ENCODE measurements around the gene EDC4.

EDC4 gene

GRCh38 chr16:67878232-67878631, 5.4 kb downstream of the EDC4 start:
- no peaks in the 10 kb centered on the region for H3K9me3 ChIP-seq (ENCODE audit: control insufficient read depth, low read length)
- 89 to 97% methylated on average over 6 of the region's 6 CpGs for WGBS, 2 experiments
- H3K4me1 ChIP-seq (ENCODE audit: control insufficient read depth, insufficient read depth, low read length): peaks cover 4% of the 10 kb centered on the region
- peaks cover 42% of the 10 kb centered on the region for H3K36me3 ChIP-seq (ENCODE audit: control insufficient read depth, insufficient read depth, low read length)
- H3K27me3 ChIP-seq (ENCODE audit: control insufficient read depth, insufficient read depth, low read length, poor library complexity, severe bottlenecking): no peaks in the 10 kb centered on the region
- H3K27ac ChIP-seq (ENCODE audit: insufficient read depth, low read depth, low read length, poor library complexity, severe bottlenecking): no peak overlapping the region
- H3K4me3 ChIP-seq (ENCODE audit: insufficient read depth, low read depth, low read length): no peak overlapping the region

- Histone ChIP-seq H3K4me1 (ENCODE audit: control insufficient read depth, insufficient read depth, low read length) (peaks cover 4% of the 10 kb centered on the region), H3K9me3 (ENCODE audit: control insufficient read depth, low read length) (no peaks in the 10 kb centered on the region), H3K27ac (ENCODE audit: insufficient read depth, low read depth, low read length, poor library complexity, severe bottlenecking) (no peak overlapping the region), H3K36me3 (ENCODE audit: control insufficient read depth, insufficient read depth, low read length) (peaks cover 42% of the 10 kb centered on the region), H3K27me3 (ENCODE audit: control insufficient read depth, insufficient read depth, low read length, poor library complexity, severe bottlenecking) (no peaks in the 10 kb centered on the region), H3K4me3 (ENCODE audit: insufficient read depth, low read depth, low read length) (no peak overlapping the region)
- 97 to 98% methylated on average over 9 of the region's 9 CpGs for WGBS, 2 experiments
These were observed 6.0 kb downstream of the EDC4 start for GRCh38 chr16:67878846-67879245.

GRCh38 chr16:67879462-67879861, 6.6 kb downstream of the EDC4 start:
- Histone ChIP-seq H3K4me1 (ENCODE audit: control insufficient read depth, insufficient read depth, low read length) (peaks cover 1% of the 10 kb centered on the region), H3K36me3 (ENCODE audit: control insufficient read depth, insufficient read depth, low read length) (peaks cover 42% of the 10 kb centered on the region), H3K9me3 (ENCODE audit: control insufficient read depth, low read length) (no peaks in the 10 kb centered on the region), H3K27me3 (ENCODE audit: control insufficient read depth, insufficient read depth, low read length, poor library complexity, severe bottlenecking) (no peaks in the 10 kb centered on the region), H3K4me3 (ENCODE audit: insufficient read depth, low read depth, low read length) (no peak overlapping the region), H3K27ac (ENCODE audit: insufficient read depth, low read depth, low read length, poor library complexity, severe bottlenecking) (no peak overlapping the region)
- WGBS, 2 experiments: 96% methylated on average over 12 of the region's 12 CpGs

GRCh38 chr16:67879936-67880335, 7.1 kb downstream of the EDC4 start:
- Histone ChIP-seq H3K9me3 (ENCODE audit: control insufficient read depth, low read length) (no peaks in the 10 kb centered on the region), H3K4me1 (ENCODE audit: control insufficient read depth, insufficient read depth, low read length) (no peaks in the 10 kb centered on the region), H3K4me3 (ENCODE audit: insufficient read depth, low read depth, low read length) (no peak overlapping the region), H3K27me3 (ENCODE audit: control insufficient read depth, insufficient read depth, low read length, poor library complexity, severe bottlenecking) (no peaks in the 10 kb centered on the region), H3K27ac (ENCODE audit: insufficient read depth, low read depth, low read length, poor library complexity, severe bottlenecking) (no peak overlapping the region), H3K36me3 (ENCODE audit: control insufficient read depth, insufficient read depth, low read length) (peaks cover 42% of the 10 kb centered on the region)
- 93 to 95% methylated on average over 5 of the region's 5 CpGs for WGBS, 2 experiments

- H3K4me1 ChIP-seq (ENCODE audit: control insufficient read depth, insufficient read depth, low read length): no peaks in the 10 kb centered on the region
- no peak overlapping the region for H3K4me3 ChIP-seq (ENCODE audit: insufficient read depth, low read depth, low read length)
- H3K9me3 ChIP-seq (ENCODE audit: control insufficient read depth, low read length): no peaks in the 10 kb centered on the region
- 95% methylated on average over 13 of the region's 13 CpGs for WGBS, 2 experiments
- no peaks in the 10 kb centered on the region for H3K27me3 ChIP-seq (ENCODE audit: control insufficient read depth, insufficient read depth, low read length, poor library complexity, severe bottlenecking)
- peaks cover 42% of the 10 kb centered on the region for H3K36me3 ChIP-seq (ENCODE audit: control insufficient read depth, insufficient read depth, low read length)
- no peak overlapping the region for H3K27ac ChIP-seq (ENCODE audit: insufficient read depth, low read depth, low read length, poor library complexity, severe bottlenecking)
These were observed 7.7 kb downstream of the EDC4 start for GRCh38 chr16:67880584-67880983.

GRCh38 chr16:67881621-67882161, 8.8 kb downstream of the EDC4 start:
- H3K27me3 ChIP-seq (ENCODE audit: control insufficient read depth, insufficient read depth, low read length, poor library complexity, severe bottlenecking): no peaks in the 10 kb centered on the region
- WGBS, 2 experiments: 95 to 96% methylated on average over 21 of the region's 21 CpGs
- H3K4me1 ChIP-seq (ENCODE audit: control insufficient read depth, insufficient read depth, low read length): no peaks in the 10 kb centered on the region
- no peak overlapping the region for H3K4me3 ChIP-seq (ENCODE audit: insufficient read depth, low read depth, low read length)
- peaks cover 42% of the 10 kb centered on the region for H3K36me3 ChIP-seq (ENCODE audit: control insufficient read depth, insufficient read depth, low read length)
- no peaks in the 10 kb centered on the region for H3K9me3 ChIP-seq (ENCODE audit: control insufficient read depth, low read length)
- no peak overlapping the region for H3K27ac ChIP-seq (ENCODE audit: insufficient read depth, low read depth, low read length, poor library complexity, severe bottlenecking)

GRCh38 chr16:67882374-67883145, 9.7 kb downstream of the EDC4 start:
- Histone ChIP-seq H3K9me3 (ENCODE audit: control insufficient read depth, low read length) (no peaks in the 10 kb centered on the region), H3K4me1 (ENCODE audit: control insufficient read depth, insufficient read depth, low read length) (no peaks in the 10 kb centered on the region), H3K27me3 (ENCODE audit: control insufficient read depth, insufficient read depth, low read length, poor library complexity, severe bottlenecking) (no peaks in the 10 kb centered on the region), H3K4me3 (ENCODE audit: insufficient read depth, low read depth, low read length) (no peak overlapping the region), H3K36me3 (ENCODE audit: control insufficient read depth, insufficient read depth, low read length) (peaks cover 39% of the 10 kb centered on the region), H3K27ac (ENCODE audit: insufficient read depth, low read depth, low read length, poor library complexity, severe bottlenecking) (no peak overlapping the region)
- WGBS, 2 experiments: 94 to 95% methylated on average over 18 of the region's 18 CpGs

- 82 to 94% methylated on average over 6 of the region's 6 CpGs for WGBS, 2 experiments
- no peak overlapping the region for H3K27ac ChIP-seq (ENCODE audit: insufficient read depth, low read depth, low read length, poor library complexity, severe bottlenecking)
- H3K36me3 ChIP-seq (ENCODE audit: control insufficient read depth, insufficient read depth, low read length): peaks cover 33% of the 10 kb centered on the region
- H3K9me3 ChIP-seq (ENCODE audit: control insufficient read depth, low read length): no peaks in the 10 kb centered on the region
- H3K4me1 ChIP-seq (ENCODE audit: control insufficient read depth, insufficient read depth, low read length): no peaks in the 10 kb centered on the region
- H3K27me3 ChIP-seq (ENCODE audit: control insufficient read depth, insufficient read depth, low read length, poor library complexity, severe bottlenecking): no peaks in the 10 kb centered on the region
- no peak overlapping the region for H3K4me3 ChIP-seq (ENCODE audit: insufficient read depth, low read depth, low read length)
These were observed 10.5 kb downstream of the EDC4 start for GRCh38 chr16:67883146-67883871.

GRCh38 chr16:67883872-67884261, 11.0 kb downstream of the EDC4 start:
- no peaks in the 10 kb centered on the region for H3K9me3 ChIP-seq (ENCODE audit: control insufficient read depth, low read length)
- H3K36me3 ChIP-seq (ENCODE audit: control insufficient read depth, insufficient read depth, low read length): peaks cover 27% of the 10 kb centered on the region
- no peaks in the 10 kb centered on the region for H3K4me1 ChIP-seq (ENCODE audit: control insufficient read depth, insufficient read depth, low read length)
- no peak overlapping the region for H3K4me3 ChIP-seq (ENCODE audit: insufficient read depth, low read depth, low read length)
- H3K27me3 ChIP-seq (ENCODE audit: control insufficient read depth, insufficient read depth, low read length, poor library complexity, severe bottlenecking): no peaks in the 10 kb centered on the region
- 65 to 67% methylated on average over 11 of the region's 11 CpGs for WGBS, 2 experiments
- no peak overlapping the region for H3K27ac ChIP-seq (ENCODE audit: insufficient read depth, low read depth, low read length, poor library complexity, severe bottlenecking)

- no peak within 1 kb of the TSS for H3K27ac ChIP-seq (ENCODE audit: insufficient read depth, low read depth, low read length, poor library complexity, severe bottlenecking)
- no peaks in the 10 kb centered on the region for H3K9me3 ChIP-seq (ENCODE audit: control insufficient read depth, low read length)
- no peaks in the 10 kb centered on the region for H3K27me3 ChIP-seq (ENCODE audit: control insufficient read depth, insufficient read depth, low read length, poor library complexity, severe bottlenecking)
- no peak within 1 kb of the TSS for H3K4me3 ChIP-seq (ENCODE audit: insufficient read depth, low read depth, low read length)
- WGBS, 2 experiments: 12% methylated on average over 22 of the region's 22 CpGs
- peaks cover 19% of the 10 kb centered on the region for H3K36me3 ChIP-seq (ENCODE audit: control insufficient read depth, insufficient read depth, low read length)
- no peaks in the 10 kb centered on the region for H3K4me1 ChIP-seq (ENCODE audit: control insufficient read depth, insufficient read depth, low read length)
These were observed 11.8 kb downstream of the EDC4 start, which contains the start of gene NRN1L for GRCh38 chr16:67884684-67885083. Gene NRN1L (plus strand): TSS chr16:67884885. CDS start chr16:67884904, 19 bp downstream.

Measured in ectodermal cell (in vitro differentiated cells).